H1 (cell line): Measurements from ENCODE around the gene DNAAF5. TPM values are rescaled to one million over a fixed set of nuclear protein-coding genes. Genes with fewer than 3 reads are reported as not detected.

Source experiments
- CTCF ChIA-PET: fragments of 300-600 bp; sonication (Branson Sonifier 250); formaldehyde crosslinking; loops from one replicate; lab custom pipeline; 2021; ENCODE audit not compliant: partially characterized antibody; lab: Charles Lee
- POLR2A ChIA-PET: fragments of 300-600 bp; sonication (Branson Sonifier 250); formaldehyde crosslinking; loops from one replicate; lab custom pipeline; 2021; ENCODE audit warnings: inconsistent platforms; ENCODE audit not compliant: partially characterized antibody; lab: Charles Lee
- DNase-seq, 2 experiments: peaks; one replicate each; pipeline versions ENCODE4 v3.0.0 to v3.0.0-alpha.2; 2010 to 2022; ENCODE audit warnings: low spot score in 2 of 2, low read depth in 1 of 2, mixed read lengths in 1 of 2
- FAIRE-seq: peaks from 2 replicates; lab custom pipeline; 2011; peaks lifted over from hg19 to GRCh38; lab: Jason Lieb, UNC
- H2AFZ ChIP-seq: 2 replicates; pipeline ENCODE4 v1.8.1; 2012; ENCODE audit warnings: low read length, inconsistent platforms
- H2AK5ac ChIP-seq: 2 replicates; pipeline ENCODE4 v1.6.1; 2013; ENCODE audit warnings: low read depth, low read length
- H2BK120ac ChIP-seq: replicated peaks from 2 replicates; pipeline ENCODE3; 2013; ENCODE audit warnings: low read depth, low read length, inconsistent platforms
- H2BK12ac ChIP-seq: 2 replicates; pipeline ENCODE4 v1.6.1; 2013; ENCODE audit warnings: low read depth, low read length
- H2BK15ac ChIP-seq: 2 replicates; pipeline ENCODE4 v1.6.1; 2013; ENCODE audit warnings: low read length
- H2BK20ac ChIP-seq: 2 replicates; pipeline ENCODE4 v1.6.1; 2013; ENCODE audit warnings: low read length
- H2BK5ac ChIP-seq: 2 replicates; pipeline ENCODE4 v1.6.1; 2013; ENCODE audit warnings: low read depth, low read length
- H3K14ac ChIP-seq: 2 replicates; pipeline ENCODE4 v1.6.1; 2013; ENCODE audit warnings: inconsistent platforms; ENCODE audit not compliant: insufficient read length
- H3K18ac ChIP-seq: 2 replicates; pipeline ENCODE4 v1.6.1; 2013; ENCODE audit warnings: low read length; ENCODE audit errors: extremely low read depth
- H3K23ac ChIP-seq: 2 replicates; pipeline ENCODE4 v1.6.1; 2013; ENCODE audit warnings: inconsistent platforms; ENCODE audit not compliant: insufficient read length
- H3K23me2 ChIP-seq: 2 replicates; pipeline ENCODE4 v1.6.1; 2013; ENCODE audit warnings: low read depth, low read length
- H3K27ac ChIP-seq: 2 replicates; pipeline ENCODE4 v1.6.1; 2011; ENCODE audit warnings: low read depth, low read length, inconsistent platforms
- H3K27me3 ChIP-seq, 4 experiments: replicated peaks in 1 of 4; 1 replicate in 1 of 4; 2 replicates in 3 of 4; pipeline versions ENCODE4 v1.6.1 to v1.8.1; 2011 to 2013; ENCODE audit warnings: low read length in 3 of 4, mild to moderate bottlenecking in 3 of 4, inconsistent platforms in 2 of 4, mixed read lengths in 2 of 4, moderate library complexity in 1 of 4; ENCODE audit not compliant: control insufficient read depth in 3 of 4, insufficient read depth in 3 of 4; ENCODE audit errors: extremely low read depth in 1 of 4
- H3K36me3 ChIP-seq, 4 experiments: 2 replicates each; pipeline versions ENCODE4 v1.6.1 to v1.8.1; 2011 to 2013; ENCODE audit warnings: mild to moderate bottlenecking in 4 of 4, low read length in 3 of 4, moderate library complexity in 2 of 4, control low read depth in 1 of 4, inconsistent platforms in 1 of 4; ENCODE audit not compliant: insufficient read depth in 4 of 4, control insufficient read depth in 2 of 4
- H3K4ac ChIP-seq: replicated peaks from 2 replicates; pipeline ENCODE3; 2013; ENCODE audit warnings: low read length, low read depth, mixed read lengths, inconsistent platforms; ENCODE audit not compliant: insufficient read length
- H3K4me1 ChIP-seq, 4 experiments: replicated peaks in 1 of 4; 1 replicate in 1 of 4; 2 replicates in 3 of 4; pipeline versions ENCODE4 v1.6.1 to v1.8.1; 2011 to 2013; ENCODE audit warnings: low read length in 3 of 4, inconsistent platforms in 2 of 4, mixed read lengths in 1 of 4; ENCODE audit not compliant: insufficient read depth in 4 of 4, control insufficient read depth in 3 of 4
- H3K4me2 ChIP-seq, 2 experiments: 2 replicates each; pipeline versions ENCODE4 v1.6.1 to v1.8.1; 2011 to 2013; ENCODE audit warnings: low read depth in 2 of 2, low read length in 2 of 2, control low read depth in 1 of 2, inconsistent platforms in 1 of 2, mild to moderate bottlenecking in 1 of 2; ENCODE audit not compliant: insufficient read depth in 1 of 2
- H3K4me3 ChIP-seq, 4 experiments: fragments of 200-600, 300-600 bp in 1 of 4; sonication (generic), shearing (Covaris generic), sonication (Bioruptor Twin) in 1 of 4; 2 replicates each; pipeline versions ENCODE4 v1.5.1 to v1.8.1; 2011 to 2016; ENCODE audit warnings: low read length in 4 of 4, low read depth in 3 of 4, control low read depth in 2 of 4, inconsistent platforms in 2 of 4, mild to moderate bottlenecking in 2 of 4, mixed read lengths in 1 of 4, moderate library complexity in 1 of 4; ENCODE audit not compliant: insufficient read depth in 2 of 4; ENCODE audit errors: extremely low read depth in 1 of 4
- H3K56ac ChIP-seq: replicated peaks from 2 replicates; pipeline ENCODE3; 2013; ENCODE audit warnings: low read depth, mild to moderate bottlenecking, mixed read lengths, low read length, inconsistent platforms; ENCODE audit not compliant: insufficient read length
- H3K79me1 ChIP-seq: 2 replicates; pipeline ENCODE4 v1.6.1; 2013; ENCODE audit warnings: low read depth, low read length, control low read depth
- H3K79me2 ChIP-seq, 2 experiments: 2 replicates each; pipeline versions ENCODE4 v1.6.1 to v1.8.1; 2012 to 2013; ENCODE audit warnings: low read length in 2 of 2, mild to moderate bottlenecking in 2 of 2, inconsistent platforms in 1 of 2; ENCODE audit not compliant: insufficient read depth in 2 of 2, control insufficient read depth in 1 of 2
- H3K9ac ChIP-seq, 4 experiments: replicated peaks in 1 of 4; 1 replicate in 1 of 4; 2 replicates in 3 of 4; pipeline versions ENCODE4 v1.6.1 to v1.8.1; 2011 to 2013; ENCODE audit warnings: low read depth in 3 of 4, low read length in 3 of 4, control low read depth in 2 of 4, mild to moderate bottlenecking in 2 of 4, moderate library complexity in 2 of 4, inconsistent platforms in 1 of 4; ENCODE audit errors: extremely low read depth in 1 of 4
- H3K9me3 ChIP-seq, 2 experiments: 2 replicates each; pipeline versions ENCODE4 v1.6.1 to v1.8.1; 2012 to 2013; ENCODE audit warnings: mild to moderate bottlenecking in 2 of 2, moderate library complexity in 2 of 2, control low read depth in 1 of 2, inconsistent platforms in 1 of 2, low read depth in 1 of 2, low read length in 1 of 2, mixed read lengths in 1 of 2; ENCODE audit not compliant: insufficient read depth in 2 of 2
- H4K20me1 ChIP-seq, 2 experiments: replicated peaks in 1 of 2; 2 replicates each; pipeline versions ENCODE3 to v1.8.1; 2011 to 2013; ENCODE audit warnings: inconsistent platforms in 2 of 2, low read length in 2 of 2, mild to moderate bottlenecking in 1 of 2; ENCODE audit not compliant: insufficient read depth in 2 of 2, control insufficient read depth in 1 of 2
- H4K5ac ChIP-seq: 2 replicates; pipeline ENCODE4 v1.6.1; 2013; ENCODE audit warnings: low read length, low read depth, mixed read lengths, inconsistent platforms; ENCODE audit not compliant: insufficient read length
- H4K8ac ChIP-seq: 2 replicates; pipeline ENCODE4 v1.8.0; 2013; ENCODE audit warnings: mild to moderate bottlenecking, moderate library complexity, low read length, inconsistent platforms; ENCODE audit not compliant: insufficient read depth; ENCODE audit errors: extremely low read depth
- H4K91ac ChIP-seq: replicated peaks from 2 replicates; pipeline ENCODE3; 2013; ENCODE audit warnings: low read length, mixed read lengths, inconsistent platforms; ENCODE audit not compliant: insufficient read length
- ASH2L ChIP-seq: fragments of 200-600, 300-600 bp; sonication (generic); IDR thresholded peaks from one replicate; pipeline ENCODE4 v1.7.1; 2017; ENCODE audit warnings: low read length
- CTCF ChIP-seq, 3 experiments: IDR thresholded peaks; 1 replicate in 2 of 3; 2 replicates in 1 of 3; pipeline versions ENCODE4 v1.5.1 to v1.6.1; 2011; ENCODE audit warnings: low read length in 3 of 3, mild to moderate bottlenecking in 3 of 3, inconsistent platforms in 2 of 3, low read depth in 1 of 3, moderate library complexity in 1 of 3; ENCODE audit not compliant: insufficient read depth in 1 of 3; ENCODE audit errors: control extremely low read depth in 1 of 3
- NANOG ChIP-seq: IDR thresholded peaks from 2 replicates; pipeline ENCODE4 v1.6.1; 2011; ENCODE audit warnings: low read length, low read depth, mild to moderate bottlenecking, inconsistent platforms; ENCODE audit not compliant: insufficient read depth, poor library complexity, severe bottlenecking
- NRF1 ChIP-seq: IDR thresholded peaks from 2 replicates; pipeline ENCODE4 v1.6.1; 2011; ENCODE audit warnings: mild to moderate bottlenecking, low read depth, low read length, improper control_type of control experiment
- SAP30 ChIP-seq: fragments of 300-600 bp; sonication (generic); IDR thresholded peaks from 2 replicates; pipeline ENCODE4 v1.7.1; 2012; ENCODE audit warnings: low read length, moderate library complexity, mild to moderate bottlenecking, inconsistent platforms; ENCODE audit not compliant: insufficient read depth, insufficient replicate concordance
- SUZ12 ChIP-seq: fragments of 200-600 bp; sonication (generic); IDR thresholded peaks from 2 replicates; pipeline ENCODE4 v1.6.1; 2012; ENCODE audit warnings: mild to moderate bottlenecking, inconsistent platforms, low read length, moderate library complexity, mixed read lengths
- TAF1 ChIP-seq: IDR thresholded peaks from 2 replicates; pipeline ENCODE4 v1.6.1; 2011; ENCODE audit warnings: mild to moderate bottlenecking, low read depth, low read length
- WGBS, 2 experiments: shearing (Covaris generic) in 1 of 2; methylation state at CpG; one replicate each; pipeline versions ENCODE4 v1.1.6 to v1.1.7; 2013 to 2015; ENCODE audit warnings: low lambda C conversion rate in 2 of 2, mixed read lengths in 2 of 2, inconsistent platforms in 1 of 2, low coverage in 1 of 2, missing lambda C conversion rate in 1 of 2; ENCODE audit not compliant: insufficient replicate concordance in 2 of 2, insufficient coverage in 1 of 2, insufficient read length in 1 of 2; ENCODE audit errors: extremely low coverage in 1 of 2, missing lambda C conversion rate in 1 of 2; 5-methylcytosine and 5-hydroxymethylcytosine counted together
- polyA plus RNA-seq, 7 experiments: library from polyadenylated mRNA; depleted of rRNA in 3 of 7; stranded (reverse) in 5 of 7; unstranded in 2 of 7; fragments of >200 nt in 5 of 7; fragments of 200-250 nt in 2 of 7; gene quantifications; 1 replicate in 5 of 7; 2 replicates in 1 of 7; 4 replicates in 1 of 7; pipeline versions ENCODE4 v1.2.1 to v1.2.3, GENCODE V29; 2011 to 2013; ENCODE audit warnings: missing spikeins in 2 of 7, mixed read lengths in 2 of 7
- total RNA-seq: library from RNA; stranded (reverse); fragmentation: NEBNext Ultra II Directional; extraction: Animal tissue kit (Norgen Biotek cat#: 25700); gene quantifications from 2 replicates; pipeline ENCODE4 v1.2.1, GENCODE V29; 2021

DNAAF5 gene
- total and polyA plus RNA-seq, 2 of the 8 experiments (the other 6 are each of a cell fraction or from before 2014, with no cell fraction given): 55.1 to 95.9 TPM

- DNase-seq: no peak
- H3K36me3 ChIP-seq: peaks cover 0 to 3% (median 1%) of the 10 kb centered on the region in 4 experiments; a peak in 3 of 8 replicates
- H2BK5ac ChIP-seq: no peak overlapping the region
Measured at GRCh38 chr7:713488-714230, 12.8 kb upstream of the DNAAF5 start.

More at GRCh38 chr7:713488-714230, 12.8 kb upstream of the DNAAF5 start:
- ChIA-PET POLR2A (interaction anchor here (1.2 to 1.6 kb wide), 2 partner anchors 12 to 50 kb away, joined by 3 to 4 read pairs; no protein-coding TSS in a partner anchor), CTCF (no interaction called here)
- no peak overlapping the region for H2BK120ac ChIP-seq
- peaks cover 0 to 7% (median 4%) of the 10 kb centered on the region in 4 experiments; a peak in 5 of 7 replicates for H3K4me1 ChIP-seq
- no peak overlapping the region for H3K27ac ChIP-seq
- H2BK20ac ChIP-seq: no peak overlapping the region
- no peaks in the 10 kb centered on the region for H3K27me3 ChIP-seq
- H4K91ac ChIP-seq: no peak overlapping the region
- H3K4me2 ChIP-seq: peak overlapping the region in 1 of 2 experiments; percentile 51; a peak in 1 of 4 replicates
- TF ChIP-seq SAP30 (no peak), SUZ12 (no peak), NRF1 (no peak), CTCF (IDR thresholded peaks at IDR 0.05; ENCODE audit: control extremely low read depth in 1 of 3, insufficient read depth in 1 of 3, low read depth in 1 of 3, low read length in 3 of 3) (no peak), NANOG (no peak), ASH2L (no peak), TAF1 (no peak)
- peaks cover 7% of the 10 kb centered on the region for H3K79me1 ChIP-seq
- no peak overlapping the region for H3K23ac ChIP-seq
- no peak overlapping the region for H4K5ac ChIP-seq
- H3K9ac ChIP-seq: no peak overlapping the region
- H3K23me2 ChIP-seq: no peaks in the 10 kb centered on the region
- WGBS, 2 experiments: 90% methylated on average over 15 of the region's 16 CpGs; no CpG with 5 or more reads in 1 of the 2 experiments
- H2AFZ ChIP-seq: no peak overlapping the region
- H2BK12ac ChIP-seq: peak overlapping the region; percentile 75; the same call in 1 of the 2 replicates
- H3K14ac ChIP-seq: peak overlapping the region; percentile 96
- no peaks in the 10 kb centered on the region for H3K9me3 ChIP-seq
- H3K18ac ChIP-seq: no peak overlapping the region; the same call in 1 of the 2 replicates
- FAIRE-seq: no peak
- peak overlapping the region; percentile 93 for H2AK5ac ChIP-seq
- no peak overlapping the region for H3K56ac ChIP-seq
- peaks cover 0 to 10% of the 10 kb centered on the region in 2 experiments for H4K20me1 ChIP-seq
- peaks cover 0 to 21% of the 10 kb centered on the region in 2 experiments; a peak in 2 of 4 replicates for H3K79me2 ChIP-seq
- no peak overlapping the region for H3K4me3 ChIP-seq
- no peak overlapping the region for H3K4ac ChIP-seq
- H2BK15ac ChIP-seq: no peak overlapping the region
- H4K8ac ChIP-seq: peak overlapping the region; percentile 68; the same call in 1 of the 2 replicates
